ENCODE data around the gene NUP133.
A peak's percentile ranks its signal among the peaks of the same experiment; 100 is the strongest.
"Not testable (repeated sequence)": the region's sequence is repeated elsewhere in the genome, so short reads cannot be mapped to it uniquely, and the experiment has no call there.

NUP133 gene

DNA sequence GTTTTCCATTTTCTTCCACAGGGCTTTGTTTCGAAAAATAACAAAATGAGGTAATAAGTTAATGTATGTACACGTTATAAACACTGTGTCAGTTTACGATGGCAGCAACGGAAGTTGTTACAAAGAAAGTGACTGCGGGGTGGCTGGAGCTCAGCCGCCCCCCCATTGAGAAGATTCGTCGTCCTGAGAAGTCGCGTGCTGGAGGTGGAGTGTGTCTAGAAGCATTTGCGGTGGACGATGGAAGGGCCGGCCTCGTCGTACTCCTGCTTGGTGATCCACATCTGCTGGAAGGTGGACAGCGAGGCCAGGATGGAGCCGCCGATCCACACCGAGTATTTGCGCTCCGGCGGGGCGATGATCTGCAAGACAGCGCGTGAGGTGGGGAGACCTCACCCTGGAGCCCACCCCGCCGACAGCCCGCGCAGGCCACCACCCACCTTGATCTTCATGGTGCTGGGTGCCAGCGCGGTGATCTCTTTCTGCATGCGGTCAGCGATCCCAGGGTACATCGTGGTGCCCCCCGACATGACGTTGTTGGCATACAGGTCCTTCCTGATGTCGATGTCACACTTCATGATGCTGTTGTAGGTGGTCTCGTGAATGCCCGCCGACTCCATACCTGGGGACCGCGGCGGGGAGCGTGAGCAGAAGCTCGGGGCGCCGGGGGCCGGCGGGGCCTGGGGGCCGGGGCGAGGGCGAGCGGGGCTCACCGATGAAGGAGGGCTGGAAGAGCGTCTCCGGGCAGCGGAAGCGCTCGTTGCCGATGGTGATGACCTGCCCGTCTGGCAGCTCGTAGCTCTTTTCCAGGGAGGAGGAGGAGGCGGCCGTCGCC, 76.6 kb downstream of the NUP133 start:
- no peak for ATAC-seq (ENCODE audit: low read depth)
- H3K27me3 Mint-ChIP-seq, result peaks cover 29% of the 10 kb centered on the region
- H3K36me3 Mint-ChIP-seq, result no peaks in the 10 kb centered on the region
- H3K4me1 Mint-ChIP-seq, result peaks cover 11% of the 10 kb centered on the region
- H3K9me3 Mint-ChIP-seq, result no peaks in the 10 kb centered on the region
- peak overlapping the region; percentile 5 for H3K27ac Mint-ChIP-seq
- peak overlapping the region; percentile 71 for H3K4me3 Mint-ChIP-seq
- no peak for DNase-seq (ENCODE audit: low spot score in 2 of 2)

DNA sequence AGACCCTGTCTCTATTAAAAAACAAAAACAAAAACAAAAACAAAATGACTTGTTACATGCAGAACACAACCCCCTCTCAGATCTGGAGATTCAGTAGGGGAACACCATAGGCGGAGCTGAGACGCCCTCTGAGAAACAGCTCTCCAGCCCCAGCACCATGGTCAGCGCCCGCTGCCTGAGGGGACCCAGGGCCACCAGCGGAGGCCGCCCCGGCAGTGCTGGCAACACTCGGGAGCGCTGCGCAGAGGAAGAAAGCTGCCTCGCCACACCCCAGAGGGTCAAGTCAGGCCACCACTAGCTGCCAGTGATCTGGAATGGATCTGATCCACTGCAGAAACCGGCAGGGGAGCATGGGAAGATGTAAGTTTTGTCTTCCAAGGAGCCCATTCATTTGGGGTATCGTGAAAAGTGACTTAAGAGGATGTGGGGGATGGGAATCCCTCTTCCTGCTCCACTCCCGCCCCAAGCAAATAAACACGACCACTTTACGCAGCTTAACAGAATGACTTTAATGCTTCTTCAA, 77.3 kb downstream of the NUP133 start:
- Mint-ChIP-seq H3K4me1 (peaks cover 11% of the 10 kb centered on the region), H3K36me3 (no peaks in the 10 kb centered on the region), H3K27me3 (peaks cover 35% of the 10 kb centered on the region), H3K9me3 (no peaks in the 10 kb centered on the region), H3K27ac (peak overlapping the region; percentile 5), H3K4me3 (peak overlapping the region; percentile 71)
- peak; percentile 42 for ATAC-seq (ENCODE audit: low read depth)
- no peak for DNase-seq (ENCODE audit: low spot score in 2 of 2)

DNA sequence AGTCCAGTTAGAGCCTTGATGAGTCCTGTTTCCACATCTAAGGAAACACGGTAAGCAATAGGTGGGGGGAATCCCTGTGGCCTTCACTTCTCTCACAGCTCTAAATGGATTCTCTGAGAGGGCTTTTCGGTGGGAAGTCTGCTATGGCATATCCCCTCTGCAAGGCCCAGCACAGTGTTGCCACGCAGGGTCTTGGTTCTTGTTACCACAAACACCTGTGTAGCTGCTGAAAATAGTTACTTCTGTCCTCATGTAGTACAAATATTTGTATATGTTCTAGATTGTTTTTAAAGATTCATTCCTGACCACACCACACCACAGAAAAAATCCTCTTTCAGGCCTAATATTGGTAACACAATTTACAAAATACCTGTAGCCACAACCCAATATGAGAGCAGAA, 79.9 kb downstream of the NUP133 start:
- ATAC-seq (ENCODE audit: low read depth) (no peak), DNase-seq (ENCODE audit: low spot score in 2 of 2) (no peak)
- no peak overlapping the region for H3K27ac Mint-ChIP-seq
- H3K9me3 Mint-ChIP-seq, result peaks cover 5% of the 10 kb centered on the region
- H3K4me3 Mint-ChIP-seq, result no peak overlapping the region
- peaks cover 3% of the 10 kb centered on the region for H3K36me3 Mint-ChIP-seq
- H3K4me1 Mint-ChIP-seq, result peaks cover 8% of the 10 kb centered on the region
- peaks cover 38% of the 10 kb centered on the region for H3K27me3 Mint-ChIP-seq

DNA sequence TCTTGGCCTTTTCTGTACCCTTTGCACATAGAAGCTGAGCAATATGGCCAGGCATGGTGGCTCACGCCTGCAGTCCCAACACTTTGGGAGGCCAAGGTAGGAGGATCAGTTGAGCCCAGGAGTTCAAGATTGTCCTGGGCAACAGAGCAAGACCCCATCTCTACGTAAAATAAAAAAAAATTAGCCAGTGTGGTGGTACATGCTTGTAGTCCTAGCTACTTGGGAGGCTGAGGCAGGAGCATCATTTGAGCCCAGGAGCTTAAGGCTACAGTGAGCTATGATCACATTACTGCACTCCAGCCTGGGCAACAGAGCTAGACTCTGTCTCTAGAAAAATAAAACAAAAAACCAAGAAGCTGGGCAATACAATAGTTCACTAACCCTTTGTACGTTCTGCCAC, 80.6 kb downstream of the NUP133 start:
- ATAC-seq (ENCODE audit: low read depth) (no peak), DNase-seq (ENCODE audit: low spot score in 2 of 2) (no peak)
- Mint-ChIP-seq H3K27ac (no peak overlapping the region), H3K27me3 (peaks cover 39% of the 10 kb centered on the region), H3K9me3 (peaks cover 5% of the 10 kb centered on the region), H3K4me3 (no peak overlapping the region), H3K36me3 (peaks cover 3% of the 10 kb centered on the region), H3K4me1 (peaks cover 7% of the 10 kb centered on the region)

DNA sequence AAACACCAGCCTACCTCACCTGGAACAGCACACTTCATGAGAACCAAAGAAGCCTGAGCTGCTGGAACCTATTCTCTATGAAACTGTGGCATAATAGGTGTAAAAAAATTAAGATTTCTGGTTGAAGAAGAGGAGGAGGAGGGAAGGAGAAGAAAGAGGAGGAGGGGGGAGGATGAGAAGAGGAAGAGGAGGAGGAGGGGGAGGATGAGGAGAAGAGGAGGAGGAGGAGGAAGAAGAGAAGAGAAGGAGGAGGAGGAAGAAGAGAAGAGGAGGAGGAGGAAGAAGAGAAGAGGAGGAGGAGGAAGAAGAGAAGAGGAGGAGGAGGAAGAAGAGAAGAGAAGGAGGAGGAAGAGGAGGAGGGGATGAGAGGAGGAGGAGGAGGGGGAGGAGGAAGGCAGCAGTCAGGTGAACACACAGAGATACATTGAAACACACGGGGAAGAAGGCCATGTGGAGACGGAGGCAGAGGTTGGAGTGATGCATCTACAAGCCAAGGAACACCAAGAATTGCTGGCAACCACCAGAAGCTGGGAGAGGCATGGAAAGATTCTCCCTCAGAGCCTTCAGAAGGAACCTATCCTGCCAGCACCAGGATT, 82.5 kb downstream of the NUP133 start:
- peaks cover 5% of the 10 kb centered on the region for H3K9me3 Mint-ChIP-seq
- no peak overlapping the region for H3K4me3 Mint-ChIP-seq
- no peak overlapping the region for H3K27ac Mint-ChIP-seq
- no peaks in the 10 kb centered on the region for H3K4me1 Mint-ChIP-seq
- no peak for DNase-seq (ENCODE audit: low spot score in 2 of 2)
- H3K27me3 Mint-ChIP-seq, result peaks cover 29% of the 10 kb centered on the region
- H3K36me3 Mint-ChIP-seq, result peaks cover 3% of the 10 kb centered on the region
- ATAC-seq (ENCODE audit: low read depth), result no peak

DNA sequence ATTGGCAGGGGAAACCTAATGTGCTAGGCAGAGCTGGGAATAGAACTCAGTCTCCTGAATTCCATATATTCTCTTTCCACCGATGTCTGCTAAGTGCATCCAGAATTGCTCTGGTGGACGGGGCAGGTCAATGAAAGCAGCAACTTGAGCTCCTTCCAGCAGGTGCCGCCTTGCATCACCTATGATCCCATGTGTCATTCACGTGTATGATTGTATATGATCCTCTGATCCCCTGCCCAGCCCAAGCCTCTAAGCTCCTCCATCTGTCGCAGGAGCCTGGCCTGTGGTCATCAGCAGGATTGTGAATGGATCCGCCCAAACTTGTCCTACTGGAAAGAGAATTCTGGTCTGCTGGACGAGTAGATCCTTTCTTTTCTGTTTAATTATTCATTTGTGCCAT, 87.4 kb downstream of the NUP133 start:
- no peak for ATAC-seq (ENCODE audit: low read depth)
- DNase-seq (ENCODE audit: low spot score in 2 of 2), result no peak
- peaks cover 3% of the 10 kb centered on the region for H3K36me3 Mint-ChIP-seq
- peaks cover 18% of the 10 kb centered on the region for H3K27me3 Mint-ChIP-seq
- H3K9me3 Mint-ChIP-seq, result peaks cover 5% of the 10 kb centered on the region
- H3K4me1 Mint-ChIP-seq, result no peaks in the 10 kb centered on the region
- H3K4me3 Mint-ChIP-seq, result no peak overlapping the region
- H3K27ac Mint-ChIP-seq, result no peak overlapping the region

DNA sequence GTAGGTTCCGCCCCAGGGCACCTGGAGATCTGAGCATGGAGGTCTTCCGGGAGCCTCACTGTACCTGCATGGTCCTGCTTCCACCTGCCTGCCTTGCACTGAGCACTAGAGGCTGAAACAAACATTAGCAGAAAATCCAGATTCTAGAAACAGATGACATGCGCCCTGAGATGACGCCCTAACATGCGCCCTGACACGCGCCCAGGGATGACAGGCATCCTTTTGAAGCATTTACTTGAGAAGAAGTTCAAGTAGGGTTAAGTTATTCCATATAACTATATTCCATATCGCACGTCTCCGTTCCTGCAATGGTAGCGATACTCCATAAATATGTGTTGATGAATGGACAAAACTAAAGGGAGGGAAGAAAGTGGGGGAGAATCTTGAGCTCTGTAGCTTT, 87.9 kb downstream of the NUP133 start:
- Mint-ChIP-seq H3K4me3 (no peak overlapping the region), H3K36me3 (peaks cover under 1% of the 10 kb centered on the region), H3K27ac (no peak overlapping the region), H3K27me3 (peaks cover 13% of the 10 kb centered on the region), H3K9me3 (peaks cover 2% of the 10 kb centered on the region), H3K4me1 (no peaks in the 10 kb centered on the region)
- ATAC-seq (ENCODE audit: low read depth) (no peak), DNase-seq (ENCODE audit: low spot score in 2 of 2) (no peak)

DNA sequence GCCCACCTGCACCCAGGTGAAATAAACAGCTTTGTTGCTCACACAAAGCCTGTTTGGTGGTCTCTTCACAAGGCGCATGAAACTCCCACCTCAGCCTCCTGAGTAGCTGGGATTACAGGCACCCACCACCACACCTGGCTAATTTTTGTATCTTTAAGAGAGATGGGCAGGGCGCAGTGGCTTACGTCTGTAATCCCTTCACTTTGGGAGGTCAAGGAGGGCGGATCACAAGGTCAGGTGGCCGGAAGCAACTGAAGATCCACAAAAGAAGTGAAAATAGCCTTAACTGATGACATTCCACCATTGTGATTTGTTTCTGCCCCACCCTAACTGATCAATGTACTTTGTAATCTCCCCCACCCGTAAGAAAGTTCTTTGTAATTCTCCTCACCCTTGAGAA, 89.6 kb downstream of the NUP133 start:
- DNase-seq (ENCODE audit: low spot score in 2 of 2); H3K27ac Mint-ChIP-seq; H3K4me3 Mint-ChIP-seq; H3K4me1 Mint-ChIP-seq; H3K36me3 Mint-ChIP-seq; H3K9me3 Mint-ChIP-seq; ATAC-seq (ENCODE audit: low read depth): not testable (repeated sequence)
- H3K27me3 Mint-ChIP-seq, result peaks cover 15% of the 10 kb centered on the region

DNA sequence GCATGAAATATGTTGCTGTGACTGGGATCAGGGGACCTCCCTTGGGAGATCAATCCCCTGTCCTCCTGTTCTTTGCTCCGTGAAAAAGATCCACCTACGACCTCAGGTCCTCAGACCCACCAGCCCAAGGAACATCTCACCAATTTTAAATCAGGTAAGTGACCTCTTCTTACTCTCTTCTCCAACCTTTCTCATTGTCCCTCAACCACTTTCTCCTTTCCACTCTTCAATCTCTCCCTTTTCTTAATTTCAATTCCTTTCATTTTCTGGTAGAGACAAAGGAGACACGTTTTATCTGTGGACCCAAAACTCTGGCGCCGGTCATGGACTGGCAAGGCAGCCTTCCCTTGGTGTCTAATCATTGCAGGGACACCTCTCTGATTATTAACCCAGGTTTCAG, 95.3 kb downstream of the NUP133 start:
- not testable (repeated sequence) for H3K9me3 Mint-ChIP-seq; DNase-seq (ENCODE audit: low spot score in 2 of 2); H3K27ac Mint-ChIP-seq; H3K36me3 Mint-ChIP-seq; ATAC-seq (ENCODE audit: low read depth); H3K4me1 Mint-ChIP-seq; H3K4me3 Mint-ChIP-seq
- H3K27me3 Mint-ChIP-seq, result peaks cover 24% of the 10 kb centered on the region

DNA sequence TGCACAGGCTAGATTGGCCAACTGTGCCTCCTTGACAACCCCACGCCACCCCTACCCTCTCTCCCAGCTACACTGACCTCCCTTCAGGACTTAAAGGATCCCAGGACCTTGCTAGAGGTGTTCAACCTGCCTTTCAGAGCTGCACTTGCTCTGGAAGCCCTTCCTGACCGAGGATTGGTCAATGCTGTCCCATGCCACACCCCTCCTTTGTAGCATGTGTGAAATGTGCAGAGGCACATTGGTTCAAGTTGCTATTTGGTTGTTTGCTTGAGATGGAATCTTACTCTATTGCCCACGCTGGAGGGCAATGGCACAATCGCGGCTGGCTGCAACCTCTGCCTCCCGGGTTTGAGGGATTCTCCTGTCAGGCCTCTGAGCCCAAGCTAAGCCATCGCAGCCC, 96.1 kb downstream of the NUP133 start:
- no peak overlapping the region for H3K27ac Mint-ChIP-seq
- H3K9me3 Mint-ChIP-seq, result no peaks in the 10 kb centered on the region
- no peaks in the 10 kb centered on the region for H3K36me3 Mint-ChIP-seq
- no peak for ATAC-seq (ENCODE audit: low read depth)
- no peak for DNase-seq (ENCODE audit: low spot score in 2 of 2)
- no peak overlapping the region for H3K4me3 Mint-ChIP-seq
- H3K4me1 Mint-ChIP-seq, result peaks cover 9% of the 10 kb centered on the region
- H3K27me3 Mint-ChIP-seq, result peaks cover 24% of the 10 kb centered on the region

DNA sequence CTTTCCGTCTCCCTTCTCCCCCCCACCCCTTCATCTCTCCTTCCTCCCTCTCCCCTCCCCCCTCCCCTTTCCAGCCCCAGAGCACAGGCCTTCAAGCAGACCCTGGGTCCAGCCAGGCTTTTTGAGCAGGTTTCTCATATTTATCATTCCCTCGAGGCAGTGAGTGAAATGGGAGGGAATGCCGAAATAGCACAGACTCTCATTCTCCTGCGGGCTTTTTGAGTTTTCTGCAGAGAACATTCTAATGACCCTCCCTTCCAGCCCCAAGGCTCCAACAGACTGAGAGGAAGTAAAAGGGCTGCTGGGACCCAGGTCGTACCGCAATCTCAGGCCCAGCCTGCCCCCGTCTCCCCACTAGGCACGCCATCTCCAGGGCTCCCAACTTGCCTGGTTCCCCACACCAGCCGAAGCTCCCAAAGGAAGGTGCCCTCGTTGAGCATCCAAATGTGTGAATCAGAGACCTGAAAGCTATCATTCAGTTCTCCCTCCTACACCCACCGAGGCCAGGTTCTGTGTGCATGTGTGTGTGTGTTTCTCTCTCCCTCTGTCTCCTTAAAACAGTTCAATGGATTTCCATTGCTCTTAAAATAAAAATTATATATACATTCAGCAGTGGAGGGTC, 96.6 kb downstream of the NUP133 start:
- Mint-ChIP-seq H3K4me3 (no peak overlapping the region), H3K9me3 (no peaks in the 10 kb centered on the region), H3K27me3 (peaks cover 26% of the 10 kb centered on the region), H3K36me3 (no peaks in the 10 kb centered on the region), H3K27ac (no peak overlapping the region), H3K4me1 (peaks cover 13% of the 10 kb centered on the region)
- ATAC-seq (ENCODE audit: low read depth) (no peak), DNase-seq (ENCODE audit: low spot score in 2 of 2) (no peak)

DNA sequence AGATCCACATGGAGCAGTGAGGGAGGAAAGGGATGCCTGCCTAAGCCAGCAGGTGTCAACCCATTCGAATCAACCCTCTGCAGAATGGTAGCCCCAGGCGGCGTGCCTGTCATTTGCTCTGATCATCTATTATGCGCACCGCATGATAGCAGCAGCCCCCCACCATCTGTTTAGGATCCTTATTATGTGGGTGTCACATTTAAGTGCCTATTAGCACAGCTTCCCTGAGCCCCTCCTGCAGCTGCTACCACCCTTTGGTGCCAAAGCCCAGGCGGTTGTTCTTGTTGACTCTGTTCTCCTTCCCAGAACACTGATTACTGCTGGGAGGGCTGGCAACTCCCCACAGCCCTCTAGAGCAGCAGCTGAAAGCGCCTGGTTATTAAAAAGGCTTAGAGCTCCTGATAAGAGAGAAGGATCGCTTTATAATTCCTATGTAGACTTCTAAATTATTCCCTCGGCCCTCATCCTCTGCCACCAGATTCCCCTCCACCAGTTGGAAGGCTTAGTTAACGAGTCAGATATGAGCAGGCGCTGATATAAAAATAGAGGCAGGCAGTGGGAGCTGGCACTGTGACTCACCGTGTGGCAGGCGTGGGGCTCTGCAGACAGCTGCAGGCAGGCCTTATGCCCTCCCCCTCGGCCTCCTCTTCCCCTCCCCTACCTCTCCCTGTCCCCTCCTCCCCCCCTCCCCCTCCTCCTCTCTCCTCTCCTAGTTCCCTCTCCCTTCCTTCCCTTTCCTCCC, 97.3 kb downstream of the NUP133 start:
- no peaks in the 10 kb centered on the region for H3K9me3 Mint-ChIP-seq
- no peak overlapping the region for H3K27ac Mint-ChIP-seq
- no peak overlapping the region for H3K4me3 Mint-ChIP-seq
- DNase-seq (ENCODE audit: low spot score in 2 of 2) (no peak), ATAC-seq (ENCODE audit: low read depth) (peak; percentile 46)
- H3K4me1 Mint-ChIP-seq, result peaks cover 14% of the 10 kb centered on the region
- peaks cover 27% of the 10 kb centered on the region for H3K27me3 Mint-ChIP-seq
- H3K36me3 Mint-ChIP-seq, result no peaks in the 10 kb centered on the region

DNA sequence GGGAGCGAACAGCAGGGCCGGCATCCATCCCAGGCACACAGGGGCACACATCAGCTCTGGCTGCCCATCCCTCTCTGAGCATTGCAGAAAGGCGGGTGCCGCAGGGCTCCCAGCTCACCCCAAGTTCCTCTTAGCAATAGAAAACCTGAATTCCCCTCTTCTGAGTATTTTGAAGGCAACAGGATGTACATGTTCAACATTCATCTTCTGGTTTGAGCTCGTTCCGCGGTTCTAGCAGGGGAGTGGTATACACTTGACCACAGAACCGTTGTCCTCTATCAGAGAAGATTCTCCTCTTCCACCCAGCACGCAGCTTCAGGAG, 97.8 kb downstream of the NUP133 start:
- Mint-ChIP-seq H3K36me3 (no peaks in the 10 kb centered on the region), H3K4me3 (peak overlapping the region; percentile 8), H3K27ac (no peak overlapping the region), H3K9me3 (no peaks in the 10 kb centered on the region), H3K27me3 (peaks cover 31% of the 10 kb centered on the region), H3K4me1 (peaks cover 14% of the 10 kb centered on the region)
- ATAC-seq (ENCODE audit: low read depth), result peak; percentile 77
- DNase-seq (ENCODE audit: low spot score in 2 of 2), result no peak
